Measurements from ENCODE around the gene CHADL.

Gene CHADL

DNA sequence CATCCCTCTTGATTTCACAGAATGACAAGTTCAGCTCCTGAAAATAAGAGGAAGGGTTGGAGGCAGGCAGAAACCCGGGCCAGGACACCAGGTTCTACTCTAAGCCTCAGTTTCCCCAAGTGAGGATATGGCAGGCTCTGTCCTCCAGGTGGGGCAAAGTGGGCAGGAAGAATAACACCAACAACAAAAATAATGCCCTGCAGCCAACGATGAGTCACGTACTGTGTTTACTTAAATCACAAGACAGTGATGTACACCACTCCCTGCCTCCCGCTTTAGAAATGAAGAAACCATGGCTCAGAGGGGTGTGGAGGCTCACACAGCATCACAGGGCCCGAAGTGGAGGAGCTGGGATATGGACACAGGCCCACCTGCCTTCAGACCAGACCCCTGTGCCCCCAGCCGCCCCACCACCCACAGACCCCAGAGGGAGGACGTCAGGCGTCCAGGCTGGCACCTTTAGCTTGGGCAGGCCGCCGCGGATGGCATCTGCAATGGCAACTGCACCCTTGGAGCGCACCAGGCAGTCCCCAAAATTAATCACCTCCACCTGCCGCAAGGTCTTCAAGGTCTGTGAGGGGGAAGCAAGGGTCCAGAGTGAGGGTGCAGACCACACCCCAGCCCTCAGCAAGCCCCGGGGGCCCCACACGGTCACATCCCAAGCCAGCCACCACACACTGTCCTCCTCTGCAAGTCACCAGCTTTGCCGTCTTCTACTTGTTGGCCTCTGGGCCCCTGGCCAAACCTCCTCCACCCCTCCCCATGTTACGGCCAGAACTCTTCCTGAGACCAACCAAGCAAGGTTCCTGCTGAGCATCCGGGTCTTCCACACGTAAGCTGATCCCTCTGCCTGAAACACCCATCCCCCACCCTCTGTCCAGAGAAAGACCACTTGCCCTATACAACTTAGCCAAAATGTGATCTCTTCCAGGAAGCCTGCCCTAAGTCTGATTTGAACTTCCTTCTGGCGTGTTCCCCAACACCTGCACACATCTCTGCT is 15.8 kb upstream of the CHADL start:
- DNase-seq (ENCODE audit: low read depth), result no peak

DNA sequence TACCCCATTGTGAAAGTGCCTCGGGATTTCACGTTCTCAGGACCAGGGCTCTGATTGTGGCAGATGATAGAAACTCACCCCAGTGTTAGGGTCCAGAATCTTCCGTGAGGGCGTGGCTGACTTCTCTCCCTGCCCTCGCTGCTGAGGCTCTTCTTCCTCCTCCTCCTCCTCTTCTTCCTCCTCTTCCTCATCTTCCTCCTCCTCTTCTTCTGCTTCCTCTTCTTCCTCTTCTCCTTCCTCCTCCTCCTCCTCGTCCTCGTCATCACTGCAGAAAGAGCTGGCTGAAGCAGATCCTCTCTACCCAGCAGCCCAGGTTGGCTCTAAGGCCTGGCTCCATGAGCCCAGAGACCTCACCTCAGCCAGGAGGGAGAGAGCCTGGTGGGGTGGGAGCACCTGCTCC is 13.5 kb upstream of the CHADL start:
- DNase-seq (ENCODE audit: low read depth), result no peak

DNA sequence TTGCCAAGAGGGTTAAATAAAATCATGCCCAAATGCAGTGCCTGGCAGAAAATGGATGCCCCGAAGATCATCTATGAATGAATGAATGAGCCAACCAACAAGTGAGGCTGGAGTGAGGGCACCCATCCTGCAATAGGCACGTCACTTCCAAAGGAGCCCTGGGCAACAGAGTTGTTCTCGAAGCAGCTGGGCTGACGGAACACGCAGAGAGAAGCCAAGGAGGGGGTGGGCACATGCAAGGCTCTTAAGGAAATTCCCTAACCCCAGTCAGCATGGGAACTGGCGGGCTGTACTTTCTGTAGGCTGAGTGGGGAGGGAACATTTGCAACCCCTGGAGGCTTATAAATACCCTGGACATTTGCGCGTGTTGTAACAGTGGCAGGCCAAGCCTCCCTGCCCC is 11.6 kb upstream of the CHADL start:
- no peak for DNase-seq (ENCODE audit: low read depth)

DNA sequence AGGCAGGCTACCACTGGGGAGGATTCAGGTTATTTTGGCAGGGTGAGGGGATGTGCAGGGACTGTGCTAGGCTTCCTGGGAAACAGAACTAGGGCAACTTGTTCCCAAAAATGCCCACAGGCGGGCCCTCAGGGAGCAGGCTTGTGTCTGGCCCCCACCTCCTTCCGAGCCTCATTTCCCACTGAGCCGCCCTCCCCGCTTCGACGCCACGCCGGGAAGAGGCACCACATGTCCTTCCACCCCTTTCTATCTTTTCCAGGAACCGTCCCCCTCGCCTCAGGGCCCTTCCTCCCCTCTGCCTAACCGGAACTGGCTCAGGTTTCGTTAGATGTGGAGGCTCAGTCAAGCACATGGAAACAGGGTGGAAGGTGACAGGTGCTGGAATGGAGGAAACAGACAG is 9.4 kb upstream of the CHADL start:
- no peak for DNase-seq (ENCODE audit: low read depth)

DNA sequence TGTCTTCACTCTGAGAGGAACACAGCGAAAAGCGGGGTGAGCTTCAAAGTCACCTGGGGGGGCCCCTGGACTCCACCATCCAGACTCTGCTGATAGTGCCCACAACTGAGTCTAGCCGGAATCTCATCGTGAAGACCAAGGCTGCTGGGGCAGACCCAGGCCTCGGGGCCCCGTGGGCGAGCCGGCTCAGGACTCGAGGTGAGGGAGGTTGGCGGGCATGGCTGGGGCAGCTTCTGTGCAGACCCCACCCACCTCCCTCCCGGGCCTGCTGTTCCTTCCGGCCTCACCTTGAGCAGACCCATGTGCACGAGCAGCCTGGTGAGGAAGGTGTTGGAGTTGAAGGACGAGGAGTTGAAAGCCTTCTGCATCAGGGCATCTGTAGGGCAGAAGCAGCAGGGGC is 8.7 kb upstream of the CHADL start:
- DNase-seq (ENCODE audit: low read depth), result no peak

DNA sequence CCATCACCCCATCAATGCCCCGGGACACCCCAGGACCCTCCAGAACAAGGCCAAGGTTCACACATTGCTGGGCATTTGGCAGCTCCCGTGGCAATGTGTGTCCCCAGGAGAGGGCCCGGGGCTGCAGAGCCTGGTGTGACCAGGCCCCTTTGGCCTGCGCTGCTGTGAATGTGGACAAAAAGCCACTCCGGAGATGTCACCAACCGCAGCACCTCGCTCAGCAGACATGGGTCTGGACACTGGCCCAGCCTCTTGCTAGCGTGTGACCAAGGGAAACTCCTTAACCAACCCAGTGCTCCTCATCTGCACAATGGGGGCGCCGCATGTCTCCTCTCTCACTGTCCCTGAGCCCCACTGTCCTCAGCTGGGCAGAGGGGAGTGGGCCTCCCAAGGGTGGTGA is 8.0 kb upstream of the CHADL start:
- DNase-seq (ENCODE audit: low read depth), result no peak

DNA sequence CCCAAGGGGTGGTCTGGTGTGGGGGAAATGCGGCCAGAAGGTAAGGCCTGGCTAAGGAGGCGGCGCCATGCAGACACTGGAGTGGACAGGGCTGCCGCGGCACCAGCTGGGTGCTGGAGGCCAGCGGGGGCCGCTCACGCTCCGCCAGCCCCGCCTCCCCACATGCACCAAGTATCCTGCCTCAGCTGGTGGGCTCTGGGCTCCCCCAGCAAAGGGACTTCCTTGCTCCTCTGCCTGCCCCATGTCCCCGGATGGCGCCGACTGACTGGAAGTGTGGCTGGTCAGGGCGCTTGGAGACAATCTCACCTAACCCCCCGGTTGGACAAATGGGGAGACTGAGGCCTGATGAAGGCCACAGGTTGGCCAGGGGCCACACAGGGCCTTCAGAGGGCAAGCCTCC is 7.6 kb upstream of the CHADL start:
- no peak for DNase-seq (ENCODE audit: low read depth)

DNA sequence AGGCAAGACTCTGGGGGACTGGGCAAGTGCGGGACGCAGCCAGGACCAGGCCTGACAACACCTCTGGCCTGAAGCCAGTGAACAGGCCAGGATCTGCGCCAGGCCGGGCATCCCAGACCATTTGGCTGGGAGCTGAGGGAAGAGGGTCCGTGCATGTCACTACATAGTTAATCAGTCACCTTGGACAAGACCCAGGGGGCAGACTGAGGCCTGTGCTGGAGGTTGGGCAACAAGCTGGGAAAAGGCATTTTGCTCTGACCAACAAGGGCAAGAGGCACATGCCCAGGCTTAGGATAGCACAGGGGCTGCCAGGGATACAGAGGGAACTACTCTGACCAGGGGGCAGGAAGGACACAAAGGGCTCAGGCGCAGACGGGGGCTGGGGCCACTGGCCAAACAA is 7.0 kb upstream of the CHADL start:
- no peak for DNase-seq (ENCODE audit: low read depth)

DNA sequence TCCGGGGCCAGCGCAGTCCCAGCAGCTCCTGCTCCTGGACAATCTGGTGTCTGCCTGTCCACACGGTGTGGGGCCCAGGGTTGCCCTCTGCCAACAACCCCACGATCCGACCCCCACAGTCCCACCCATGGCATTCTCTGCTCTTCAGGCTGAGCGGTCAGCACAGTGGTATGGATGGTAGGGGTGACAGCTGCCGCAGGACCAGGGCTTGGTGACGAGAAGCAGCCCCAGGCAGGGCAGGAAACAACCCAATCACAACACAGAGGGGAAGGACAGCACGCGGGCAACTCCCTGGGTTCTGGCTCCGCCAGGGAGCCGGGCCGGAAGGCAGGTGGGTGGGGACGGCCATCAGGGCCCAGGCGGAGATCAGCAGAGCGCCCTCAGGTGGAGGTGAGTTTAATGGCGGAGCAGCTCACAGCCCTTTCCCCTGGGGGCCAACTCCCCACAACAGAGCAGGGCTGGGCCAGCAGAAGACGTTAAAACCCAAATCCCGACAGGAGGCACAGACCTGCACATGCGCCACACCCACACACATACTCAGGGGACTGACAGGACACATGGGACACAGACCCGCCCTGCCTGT is 5.3 kb upstream of the CHADL start:
- no peak for DNase-seq (ENCODE audit: low read depth)

DNA sequence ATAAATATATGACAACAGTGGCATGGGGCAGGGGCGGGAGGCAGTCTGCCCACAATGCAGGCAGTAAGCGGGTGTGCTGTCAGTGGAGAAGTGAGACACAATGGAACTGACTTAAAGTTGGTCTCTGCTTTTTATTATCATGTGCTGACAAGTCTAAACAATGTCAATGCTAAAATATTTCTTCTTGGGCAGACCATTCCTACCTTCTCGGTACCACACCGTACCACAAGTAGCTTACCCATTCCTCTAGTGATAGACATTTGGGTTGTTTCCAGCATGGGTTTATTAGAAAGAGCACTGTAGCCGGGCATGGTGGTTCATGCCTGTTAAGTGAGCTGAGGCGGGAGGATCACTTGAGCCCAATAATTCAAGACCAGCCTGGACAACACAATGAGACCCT is 2.6 kb upstream of the CHADL start:
- DNase-seq (ENCODE audit: low read depth), result no peak

DNA sequence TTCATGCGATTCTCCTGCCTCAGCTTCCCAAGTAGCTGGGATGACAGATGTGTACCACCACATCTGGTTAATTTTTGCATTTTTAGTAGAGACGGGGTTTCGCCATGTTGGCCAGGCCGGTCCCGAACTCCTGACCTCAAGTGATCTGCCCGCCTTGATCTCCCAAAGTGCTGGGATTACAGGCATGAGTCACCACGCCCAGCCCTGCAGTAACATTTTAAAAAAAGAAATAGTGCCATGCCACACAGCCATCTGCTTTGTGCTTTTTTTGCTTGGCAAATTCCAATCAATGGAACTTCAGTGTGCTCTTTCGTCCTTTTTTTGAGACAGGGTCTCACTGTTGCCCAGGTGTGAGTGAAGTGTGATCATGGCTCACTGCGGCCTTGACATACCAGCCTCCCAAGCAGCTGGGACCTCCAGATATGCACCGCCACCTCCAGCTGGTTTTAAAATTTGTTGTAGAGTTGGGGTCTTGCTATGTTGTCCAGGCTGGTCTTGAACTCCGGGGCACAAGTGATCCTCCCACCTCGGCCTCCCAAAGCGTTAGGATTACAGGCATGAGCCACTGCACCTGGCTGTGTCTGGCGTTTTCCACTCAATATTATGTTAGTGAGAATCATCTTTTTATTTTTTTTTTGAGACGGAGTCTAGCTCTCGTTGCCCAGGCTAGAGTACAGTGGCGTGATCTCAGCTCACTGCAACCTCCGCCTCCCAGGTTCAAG is 1.8 kb upstream of the CHADL start:
- DNase-seq (ENCODE audit: low read depth), result no peak

DNA sequence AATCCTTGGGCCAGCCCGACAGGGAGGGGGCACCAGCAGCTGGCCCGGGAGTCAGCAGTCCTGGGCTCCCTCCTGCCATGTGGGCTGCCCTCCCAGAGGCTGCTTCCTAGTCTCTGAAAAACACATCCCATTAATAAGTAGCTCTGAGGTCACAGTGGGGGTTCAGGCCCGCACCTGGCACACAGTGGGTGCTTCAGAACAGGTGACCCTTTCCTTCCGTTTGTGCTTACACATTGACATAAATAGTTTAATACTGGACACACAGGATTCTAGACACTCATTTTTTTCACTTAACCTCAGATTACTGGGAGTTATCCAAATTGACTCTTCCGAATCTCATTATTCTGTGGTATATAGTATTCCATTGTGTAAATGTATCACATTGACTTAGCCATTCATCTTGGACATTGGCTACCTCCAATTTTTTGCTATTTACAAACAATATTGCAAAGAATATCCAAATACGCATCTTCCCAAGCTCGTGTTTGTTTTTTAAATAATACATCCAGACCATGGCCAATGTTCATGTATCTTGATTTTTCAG is 474 bp upstream of the CHADL start:
- DNase-seq (ENCODE audit: low read depth), result no peak

DNA sequence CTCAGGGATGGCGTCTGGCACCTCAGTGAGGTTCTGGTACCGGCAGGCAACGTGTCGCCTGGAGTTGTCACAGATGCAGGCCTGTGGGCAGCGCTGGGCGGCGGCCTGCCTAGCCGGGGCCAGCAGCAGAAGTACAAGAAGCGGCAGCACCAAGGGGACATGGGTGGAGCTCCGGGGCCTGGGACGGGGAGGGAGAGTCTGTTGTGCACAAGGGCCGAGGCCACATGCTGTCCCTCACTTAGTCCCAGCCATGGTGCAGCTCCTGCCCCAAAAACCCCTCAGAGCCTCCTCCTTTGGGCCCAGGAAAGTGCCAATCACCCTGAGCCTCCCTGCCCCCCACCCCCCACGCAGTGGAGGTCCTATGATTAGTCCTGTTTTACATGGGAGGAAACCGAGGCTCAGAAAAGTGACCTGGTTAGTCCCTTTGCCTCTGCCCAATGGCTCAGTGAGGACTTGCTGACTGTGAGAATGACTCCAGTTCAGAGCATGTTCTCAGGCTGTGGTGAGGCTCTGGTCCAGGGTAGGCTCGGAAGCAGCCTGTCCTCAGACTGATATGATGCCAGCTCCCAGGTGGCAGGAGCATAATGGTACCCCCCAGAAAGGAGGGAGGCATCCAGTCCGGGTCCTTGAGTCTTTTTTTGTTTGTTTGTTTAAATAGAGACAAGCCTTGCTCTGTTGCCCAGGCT is 1.1 kb downstream of the CHADL start:
- no peak for DNase-seq (ENCODE audit: low read depth)

DNA sequence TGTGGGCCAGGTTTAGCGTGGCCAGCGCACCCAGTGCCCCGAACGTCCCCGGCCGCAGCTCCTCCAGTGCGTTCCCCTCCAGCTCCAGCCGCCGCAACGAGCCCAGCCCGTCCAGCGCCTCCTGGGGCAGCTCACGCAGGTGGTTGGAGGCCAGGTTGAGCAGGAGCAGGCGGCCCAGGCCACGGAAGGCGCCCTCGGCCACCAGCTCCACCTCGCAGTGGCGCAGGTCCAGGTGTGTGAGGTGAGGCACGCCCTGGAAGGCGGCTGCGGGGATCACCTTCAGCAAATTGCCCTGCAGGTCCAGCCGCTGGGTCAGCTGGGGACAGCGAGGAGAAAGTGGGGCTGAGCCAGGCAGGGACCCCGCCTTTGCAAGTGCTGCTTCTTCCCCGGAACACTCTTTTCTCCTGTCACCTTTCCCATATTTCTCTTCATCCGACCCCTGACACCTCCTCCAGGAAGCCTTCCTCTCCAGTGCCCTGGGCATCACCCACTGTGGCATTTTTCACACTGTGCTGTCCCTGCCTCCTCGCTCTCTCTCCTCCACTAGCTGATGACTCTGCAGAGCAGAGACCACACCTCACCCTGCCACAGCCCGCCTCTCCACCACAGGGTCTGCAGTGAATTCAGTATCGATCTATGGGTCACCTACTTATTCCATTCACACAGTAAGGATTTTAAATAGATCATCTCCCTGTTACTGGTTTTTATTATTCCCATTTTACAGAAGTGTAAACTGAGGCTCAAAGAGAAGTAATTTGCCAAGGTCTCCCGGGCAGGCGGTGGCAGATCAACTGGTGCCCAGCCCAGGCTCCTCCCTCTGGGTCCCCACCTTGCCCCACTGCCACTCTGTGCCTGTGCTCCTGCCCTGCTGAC is 1.9 kb downstream of the CHADL start:
- DNase-seq (ENCODE audit: low read depth), result no peak

DNA sequence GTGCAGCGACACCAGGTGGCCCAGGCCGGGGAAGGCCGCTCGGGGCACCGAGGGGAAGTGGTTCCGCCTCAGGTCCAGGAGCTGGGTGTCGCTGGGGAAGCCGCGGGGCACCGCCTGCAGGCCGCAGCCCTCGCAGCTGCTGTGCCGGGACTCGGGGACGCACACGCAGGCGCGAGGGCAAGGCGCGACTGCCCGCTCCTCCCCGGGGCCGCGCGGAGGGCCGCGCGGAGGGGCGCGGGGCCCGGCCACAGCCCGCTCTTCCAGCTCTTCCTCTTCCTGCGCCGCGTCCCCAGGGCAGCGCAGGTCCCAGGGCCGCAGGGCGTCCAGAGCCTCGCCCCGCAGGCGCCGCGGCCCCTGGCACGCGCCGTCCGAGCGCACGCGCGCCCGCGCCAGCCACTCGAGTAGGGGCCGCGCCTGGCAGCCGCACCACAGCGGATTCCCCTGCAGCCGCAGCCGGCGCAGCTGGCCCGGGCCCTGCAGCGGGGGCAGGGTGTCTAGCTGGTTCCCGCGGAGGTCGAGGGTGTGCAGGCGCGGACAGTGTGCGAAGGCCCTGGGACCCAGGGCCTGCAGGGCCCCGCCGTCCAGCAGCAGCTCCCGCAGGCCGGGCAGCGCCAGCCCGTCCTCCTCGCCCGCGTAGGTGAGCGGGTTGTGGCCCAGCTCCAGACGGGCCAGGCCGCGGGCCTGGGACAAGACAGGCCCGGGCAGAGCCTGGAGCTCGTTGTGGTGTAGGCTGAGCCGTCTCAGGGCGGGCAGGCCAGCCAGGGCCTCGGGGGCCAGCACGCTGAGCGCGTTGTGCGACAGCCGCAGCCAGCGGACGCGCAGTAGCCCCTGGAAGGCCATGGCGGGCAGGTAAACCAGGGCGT is 2.8 kb downstream of the CHADL start:
- DNase-seq (ENCODE audit: low read depth), result no peak

DNA sequence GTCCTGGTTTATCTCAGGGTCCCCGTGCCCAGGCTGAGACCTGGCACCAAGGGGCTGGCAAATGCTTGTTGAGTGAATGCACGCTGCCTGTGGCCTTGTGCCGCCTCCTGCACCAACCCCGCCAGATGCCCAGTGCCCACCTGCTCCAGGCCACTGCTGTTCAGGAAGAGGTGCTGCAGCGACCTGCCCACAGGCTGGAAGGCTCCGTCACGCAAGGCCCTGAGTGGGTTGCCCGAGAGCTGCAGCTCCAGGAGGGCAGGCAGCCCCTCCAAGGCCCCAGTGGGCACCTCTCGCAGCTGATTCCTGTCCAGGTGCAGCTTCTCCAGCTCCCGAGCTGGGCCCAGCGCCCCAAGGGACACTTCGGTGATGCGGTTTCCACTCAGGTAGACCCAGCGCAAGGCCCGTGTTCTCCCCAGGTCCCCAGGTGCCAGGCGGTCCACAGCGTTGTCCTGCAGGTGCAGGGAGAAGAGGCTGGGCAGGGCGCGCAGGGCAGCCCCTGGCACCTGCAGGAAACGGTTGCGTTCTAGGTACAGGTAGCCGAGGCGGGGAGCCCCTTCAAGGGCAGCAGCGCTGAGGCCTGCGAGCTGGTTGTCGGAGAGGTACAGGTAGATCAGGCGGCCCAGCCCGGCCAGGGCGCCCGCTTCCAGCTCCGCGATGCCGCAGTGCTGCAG is 3.6 kb downstream of the CHADL start:
- no peak for DNase-seq (ENCODE audit: low read depth)

DNA sequence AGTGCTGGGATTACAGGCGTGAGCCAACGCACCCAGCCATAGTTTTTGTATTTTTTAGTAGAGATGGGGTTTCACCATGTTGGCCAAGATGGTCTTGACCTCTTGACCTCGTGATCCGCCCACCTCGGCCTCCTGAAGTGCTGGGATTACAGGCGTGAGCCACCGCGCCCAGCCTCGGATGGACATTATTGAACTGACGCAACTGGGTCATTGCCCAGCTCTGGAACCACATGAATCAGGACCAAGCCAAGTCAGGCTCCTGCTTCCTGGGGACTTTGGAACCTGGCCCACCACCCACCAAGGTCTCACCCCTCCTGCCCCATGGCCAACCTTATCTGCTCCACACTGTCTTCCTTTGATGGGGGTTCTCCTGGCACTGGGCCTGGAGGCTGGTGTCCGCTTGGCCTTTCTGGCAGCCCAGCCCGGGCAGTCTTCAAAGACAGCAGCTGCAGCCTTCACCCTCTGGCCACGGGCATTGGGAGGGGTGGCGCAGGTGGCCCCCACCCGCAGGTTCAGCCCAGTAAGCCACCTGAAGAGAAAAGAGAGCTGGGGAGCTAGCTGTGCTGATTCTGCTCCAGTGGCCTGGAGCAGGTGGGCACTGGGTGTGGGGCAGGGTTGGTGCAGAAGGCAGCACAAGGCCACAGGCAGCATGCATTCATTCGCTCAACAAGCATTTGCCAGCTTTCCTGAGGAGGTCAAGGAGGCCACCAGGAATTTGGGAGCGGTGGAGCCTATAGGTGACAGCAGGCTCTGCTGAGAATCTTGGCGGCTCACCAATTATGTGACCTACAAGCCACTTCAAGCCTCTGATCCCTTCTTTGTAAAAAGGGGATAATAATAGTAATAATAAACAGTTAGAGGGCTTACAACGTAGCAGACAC is 5.7 kb downstream of the CHADL start:
- DNase-seq (ENCODE audit: low read depth), result no peak

DNA sequence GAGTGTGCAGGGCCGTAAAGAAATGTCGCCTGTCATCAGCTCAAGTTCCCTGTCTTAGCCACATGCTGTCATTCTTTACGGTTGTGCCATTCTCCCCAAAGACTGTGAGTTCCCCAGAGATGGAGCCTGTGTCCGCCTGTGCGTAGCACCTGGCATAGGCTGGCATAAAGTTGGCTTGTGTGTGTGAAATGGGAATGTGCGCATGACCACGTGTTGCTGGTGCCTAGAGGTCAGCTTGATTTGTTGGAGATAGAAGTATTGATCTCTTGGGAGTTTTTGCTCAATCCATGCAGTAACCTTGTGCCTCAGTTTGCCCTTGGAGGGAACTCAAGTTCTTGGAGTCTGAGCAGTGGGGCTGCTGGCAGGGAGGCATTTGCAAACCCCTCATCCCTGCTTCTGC is 9.4 kb downstream of the CHADL start:
- no peak for DNase-seq (ENCODE audit: low read depth)

DNA sequence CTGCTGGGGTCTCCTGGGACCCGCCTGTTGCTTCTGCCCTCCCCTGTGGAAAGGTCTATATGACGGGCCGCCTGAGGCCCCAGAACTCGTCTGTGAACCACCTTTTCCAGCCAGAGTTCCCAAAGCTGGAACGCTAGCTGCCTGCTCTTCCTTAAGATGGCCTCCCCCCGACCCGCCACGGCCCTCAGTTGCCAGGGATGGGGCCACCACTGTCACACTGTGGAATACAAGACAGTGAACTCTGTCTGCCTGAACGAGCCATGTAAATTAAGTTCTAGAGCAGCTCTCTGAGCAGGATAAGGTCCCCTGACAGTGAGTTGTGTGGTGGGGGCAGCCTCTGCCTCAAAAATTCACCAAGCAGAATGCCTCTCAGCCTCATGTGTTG is 10.3 kb downstream of the CHADL start:
- no peak for DNase-seq (ENCODE audit: low read depth)

Measured in HS-27A (cell line).